H1 (cell line): ENCODE data around the gene FIG4. TPM values are rescaled to one million over a fixed set of nuclear protein-coding genes. Genes with fewer than 3 reads are reported as not detected.

Source experiments
- CTCF ChIA-PET: fragments of 300-600 bp; sonication (Branson Sonifier 250); formaldehyde crosslinking; loops from one replicate; lab custom pipeline; 2021; ENCODE audit not compliant: partially characterized antibody; lab: Charles Lee
- POLR2A ChIA-PET: fragments of 300-600 bp; sonication (Branson Sonifier 250); formaldehyde crosslinking; loops from one replicate; lab custom pipeline; 2021; ENCODE audit warnings: inconsistent platforms; ENCODE audit not compliant: partially characterized antibody; lab: Charles Lee
- DNase-seq, 2 experiments: peaks; one replicate each; pipeline versions ENCODE4 v3.0.0 to v3.0.0-alpha.2; 2010 to 2022; ENCODE audit warnings: low spot score in 2 of 2, low read depth in 1 of 2, mixed read lengths in 1 of 2
- FAIRE-seq: peaks from 2 replicates; lab custom pipeline; 2011; peaks lifted over from hg19 to GRCh38; lab: Jason Lieb, UNC
- H2AFZ ChIP-seq: 2 replicates; pipeline ENCODE4 v1.8.1; 2012; ENCODE audit warnings: low read length, inconsistent platforms
- H2AK5ac ChIP-seq: 2 replicates; pipeline ENCODE4 v1.6.1; 2013; ENCODE audit warnings: low read depth, low read length
- H2BK120ac ChIP-seq: replicated peaks from 2 replicates; pipeline ENCODE3; 2013; ENCODE audit warnings: low read depth, low read length, inconsistent platforms
- H2BK12ac ChIP-seq: 2 replicates; pipeline ENCODE4 v1.6.1; 2013; ENCODE audit warnings: low read depth, low read length
- H2BK15ac ChIP-seq: 2 replicates; pipeline ENCODE4 v1.6.1; 2013; ENCODE audit warnings: low read length
- H2BK20ac ChIP-seq: 2 replicates; pipeline ENCODE4 v1.6.1; 2013; ENCODE audit warnings: low read length
- H2BK5ac ChIP-seq: 2 replicates; pipeline ENCODE4 v1.6.1; 2013; ENCODE audit warnings: low read depth, low read length
- H3K14ac ChIP-seq: 2 replicates; pipeline ENCODE4 v1.6.1; 2013; ENCODE audit warnings: inconsistent platforms; ENCODE audit not compliant: insufficient read length
- H3K18ac ChIP-seq: 2 replicates; pipeline ENCODE4 v1.6.1; 2013; ENCODE audit warnings: low read length; ENCODE audit errors: extremely low read depth
- H3K23ac ChIP-seq: 2 replicates; pipeline ENCODE4 v1.6.1; 2013; ENCODE audit warnings: inconsistent platforms; ENCODE audit not compliant: insufficient read length
- H3K23me2 ChIP-seq: 2 replicates; pipeline ENCODE4 v1.6.1; 2013; ENCODE audit warnings: low read depth, low read length
- H3K27ac ChIP-seq: 2 replicates; pipeline ENCODE4 v1.6.1; 2011; ENCODE audit warnings: low read depth, low read length, inconsistent platforms
- H3K27me3 ChIP-seq, 4 experiments: replicated peaks in 1 of 4; 1 replicate in 1 of 4; 2 replicates in 3 of 4; pipeline versions ENCODE4 v1.6.1 to v1.8.1; 2011 to 2013; ENCODE audit warnings: low read length in 3 of 4, mild to moderate bottlenecking in 3 of 4, inconsistent platforms in 2 of 4, mixed read lengths in 2 of 4, moderate library complexity in 1 of 4; ENCODE audit not compliant: control insufficient read depth in 3 of 4, insufficient read depth in 3 of 4; ENCODE audit errors: extremely low read depth in 1 of 4
- H3K36me3 ChIP-seq, 4 experiments: 2 replicates each; pipeline versions ENCODE4 v1.6.1 to v1.8.1; 2011 to 2013; ENCODE audit warnings: mild to moderate bottlenecking in 4 of 4, low read length in 3 of 4, moderate library complexity in 2 of 4, control low read depth in 1 of 4, inconsistent platforms in 1 of 4; ENCODE audit not compliant: insufficient read depth in 4 of 4, control insufficient read depth in 2 of 4
- H3K4ac ChIP-seq: replicated peaks from 2 replicates; pipeline ENCODE3; 2013; ENCODE audit warnings: low read length, low read depth, mixed read lengths, inconsistent platforms; ENCODE audit not compliant: insufficient read length
- H3K4me1 ChIP-seq, 4 experiments: replicated peaks in 1 of 4; 1 replicate in 1 of 4; 2 replicates in 3 of 4; pipeline versions ENCODE4 v1.6.1 to v1.8.1; 2011 to 2013; ENCODE audit warnings: low read length in 3 of 4, inconsistent platforms in 2 of 4, mixed read lengths in 1 of 4; ENCODE audit not compliant: insufficient read depth in 4 of 4, control insufficient read depth in 3 of 4
- H3K4me2 ChIP-seq, 2 experiments: 2 replicates each; pipeline versions ENCODE4 v1.6.1 to v1.8.1; 2011 to 2013; ENCODE audit warnings: low read depth in 2 of 2, low read length in 2 of 2, control low read depth in 1 of 2, inconsistent platforms in 1 of 2, mild to moderate bottlenecking in 1 of 2; ENCODE audit not compliant: insufficient read depth in 1 of 2
- H3K4me3 ChIP-seq, 4 experiments: fragments of 200-600, 300-600 bp in 1 of 4; sonication (generic), shearing (Covaris generic), sonication (Bioruptor Twin) in 1 of 4; 2 replicates each; pipeline versions ENCODE4 v1.5.1 to v1.8.1; 2011 to 2016; ENCODE audit warnings: low read length in 4 of 4, low read depth in 3 of 4, control low read depth in 2 of 4, inconsistent platforms in 2 of 4, mild to moderate bottlenecking in 2 of 4, mixed read lengths in 1 of 4, moderate library complexity in 1 of 4; ENCODE audit not compliant: insufficient read depth in 2 of 4; ENCODE audit errors: extremely low read depth in 1 of 4
- H3K56ac ChIP-seq: replicated peaks from 2 replicates; pipeline ENCODE3; 2013; ENCODE audit warnings: low read depth, mild to moderate bottlenecking, mixed read lengths, low read length, inconsistent platforms; ENCODE audit not compliant: insufficient read length
- H3K79me1 ChIP-seq: 2 replicates; pipeline ENCODE4 v1.6.1; 2013; ENCODE audit warnings: low read depth, low read length, control low read depth
- H3K79me2 ChIP-seq, 2 experiments: 2 replicates each; pipeline versions ENCODE4 v1.6.1 to v1.8.1; 2012 to 2013; ENCODE audit warnings: low read length in 2 of 2, mild to moderate bottlenecking in 2 of 2, inconsistent platforms in 1 of 2; ENCODE audit not compliant: insufficient read depth in 2 of 2, control insufficient read depth in 1 of 2
- H3K9ac ChIP-seq, 4 experiments: replicated peaks in 1 of 4; 1 replicate in 1 of 4; 2 replicates in 3 of 4; pipeline versions ENCODE4 v1.6.1 to v1.8.1; 2011 to 2013; ENCODE audit warnings: low read depth in 3 of 4, low read length in 3 of 4, control low read depth in 2 of 4, mild to moderate bottlenecking in 2 of 4, moderate library complexity in 2 of 4, inconsistent platforms in 1 of 4; ENCODE audit errors: extremely low read depth in 1 of 4
- H3K9me3 ChIP-seq, 2 experiments: 2 replicates each; pipeline versions ENCODE4 v1.6.1 to v1.8.1; 2012 to 2013; ENCODE audit warnings: mild to moderate bottlenecking in 2 of 2, moderate library complexity in 2 of 2, control low read depth in 1 of 2, inconsistent platforms in 1 of 2, low read depth in 1 of 2, low read length in 1 of 2, mixed read lengths in 1 of 2; ENCODE audit not compliant: insufficient read depth in 2 of 2
- H4K20me1 ChIP-seq, 2 experiments: replicated peaks in 1 of 2; 2 replicates each; pipeline versions ENCODE3 to v1.8.1; 2011 to 2013; ENCODE audit warnings: inconsistent platforms in 2 of 2, low read length in 2 of 2, mild to moderate bottlenecking in 1 of 2; ENCODE audit not compliant: insufficient read depth in 2 of 2, control insufficient read depth in 1 of 2
- H4K5ac ChIP-seq: 2 replicates; pipeline ENCODE4 v1.6.1; 2013; ENCODE audit warnings: low read length, low read depth, mixed read lengths, inconsistent platforms; ENCODE audit not compliant: insufficient read length
- H4K8ac ChIP-seq: 2 replicates; pipeline ENCODE4 v1.8.0; 2013; ENCODE audit warnings: mild to moderate bottlenecking, moderate library complexity, low read length, inconsistent platforms; ENCODE audit not compliant: insufficient read depth; ENCODE audit errors: extremely low read depth
- H4K91ac ChIP-seq: replicated peaks from 2 replicates; pipeline ENCODE3; 2013; ENCODE audit warnings: low read length, mixed read lengths, inconsistent platforms; ENCODE audit not compliant: insufficient read length
- TAF1 ChIP-seq: IDR thresholded peaks from 2 replicates; pipeline ENCODE4 v1.6.1; 2011; ENCODE audit warnings: mild to moderate bottlenecking, low read depth, low read length
- WGBS, 2 experiments: shearing (Covaris generic) in 1 of 2; methylation state at CpG; one replicate each; pipeline versions ENCODE4 v1.1.6 to v1.1.7; 2013 to 2015; ENCODE audit warnings: low lambda C conversion rate in 2 of 2, mixed read lengths in 2 of 2, inconsistent platforms in 1 of 2, low coverage in 1 of 2, missing lambda C conversion rate in 1 of 2; ENCODE audit not compliant: insufficient replicate concordance in 2 of 2, insufficient coverage in 1 of 2, insufficient read length in 1 of 2; ENCODE audit errors: extremely low coverage in 1 of 2, missing lambda C conversion rate in 1 of 2; 5-methylcytosine and 5-hydroxymethylcytosine counted together
- polyA plus RNA-seq, 7 experiments: library from polyadenylated mRNA; depleted of rRNA in 3 of 7; stranded (reverse) in 5 of 7; unstranded in 2 of 7; fragments of >200 nt in 5 of 7; fragments of 200-250 nt in 2 of 7; gene quantifications; 1 replicate in 5 of 7; 2 replicates in 1 of 7; 4 replicates in 1 of 7; pipeline versions ENCODE4 v1.2.1 to v1.2.3, GENCODE V29; 2011 to 2013; ENCODE audit warnings: missing spikeins in 2 of 7, mixed read lengths in 2 of 7
- total RNA-seq: library from RNA; stranded (reverse); fragmentation: NEBNext Ultra II Directional; extraction: Animal tissue kit (Norgen Biotek cat#: 25700); gene quantifications from 2 replicates; pipeline ENCODE4 v1.2.1, GENCODE V29; 2021

FIG4 gene
- total and polyA plus RNA-seq, 2 of the 8 experiments (the other 6 are each of a cell fraction or from before 2014, with no cell fraction given) = 11.8 to 21.9 TPM

DNA sequence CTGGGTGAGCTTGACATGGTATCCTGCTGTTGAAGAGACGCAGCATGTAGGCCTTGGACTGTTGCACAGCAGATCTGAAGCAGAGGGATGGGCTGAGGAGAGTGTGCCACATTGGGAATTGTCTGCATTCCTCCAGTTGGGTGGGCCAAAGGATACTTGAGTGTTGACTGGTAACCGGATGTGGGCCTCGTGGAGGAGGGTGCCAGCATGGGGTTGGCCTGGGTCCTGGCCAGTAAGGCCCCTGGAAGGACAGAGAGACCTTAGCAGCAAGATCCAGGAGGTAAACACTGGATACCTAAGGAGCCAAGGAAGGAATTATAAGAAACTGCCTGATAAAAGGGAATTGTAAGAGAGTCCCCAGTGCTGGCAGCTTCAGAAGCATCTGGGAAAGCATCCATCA lies 76.9 kb downstream of the FIG4 start:
- no peak overlapping the region for H3K27ac ChIP-seq
- H3K4ac ChIP-seq = no peak overlapping the region
- H3K79me2 ChIP-seq = no peaks in the 10 kb centered on the region
- WGBS, 2 experiments = 100% methylated on average over 3 of the region's 3 CpGs; no CpG with 5 or more reads in 1 of the 2 experiments
- no peak overlapping the region for H3K4me2 ChIP-seq
- POLR2A ChIA-PET = no interaction called here
- H4K20me1 ChIP-seq = no peaks in the 10 kb centered on the region
- H3K36me3 ChIP-seq = peaks cover 0 to 6% (median 0%) of the 10 kb centered on the region in 4 experiments; a peak in 2 of 8 replicates
- H3K18ac ChIP-seq = no peak overlapping the region
- H2BK15ac ChIP-seq = no peak overlapping the region
- DNase-seq = no peak
- H3K14ac ChIP-seq = no peak overlapping the region
- no peak overlapping the region for H3K56ac ChIP-seq
- H4K91ac ChIP-seq = no peak overlapping the region
- H2BK5ac ChIP-seq = no peak overlapping the region
- H4K5ac ChIP-seq = no peak overlapping the region
- H2BK120ac ChIP-seq = no peak overlapping the region
- no peak overlapping the region for H2BK20ac ChIP-seq
- no peak overlapping the region for H3K23ac ChIP-seq
- no peaks in the 10 kb centered on the region for H3K9me3 ChIP-seq
- no peak for FAIRE-seq
- no peak overlapping the region for H2AK5ac ChIP-seq
- H3K23me2 ChIP-seq = no peaks in the 10 kb centered on the region
- H3K9ac ChIP-seq = no peak overlapping the region
- CTCF ChIA-PET = interaction anchor here (0.8 to 5.8 kb wide), 5 partner anchors 15 to 271 kb away, joined by 3 to 23 read pairs (median 5); no protein-coding TSS in a partner anchor
- no peaks in the 10 kb centered on the region for H3K79me1 ChIP-seq
- H3K4me3 ChIP-seq = no peak overlapping the region
- H2AFZ ChIP-seq = no peak overlapping the region
- no peak overlapping the region for H2BK12ac ChIP-seq
- H3K27me3 ChIP-seq = no peaks in the 10 kb centered on the region; a peak in 1 of 7 replicates
- H3K4me1 ChIP-seq = no peaks in the 10 kb centered on the region
- no peak overlapping the region for H4K8ac ChIP-seq
- no peak for TF ChIP-seq TAF1
